ENCODE results near the gene HES3.
"Not testable (repeated sequence)": the region's sequence is repeated elsewhere in the genome, so short reads cannot be mapped to it uniquely, and the experiment has no call there.

Gene HES3

GRCh38 chr1:6218375-6219164 is 25.4 kb upstream of the HES3 start:
- DNase-seq, result no peak

- DNase-seq, result not testable (repeated sequence)
These were observed 24.3 kb upstream of the HES3 start for GRCh38 chr1:6219641-6220040.

DNA sequence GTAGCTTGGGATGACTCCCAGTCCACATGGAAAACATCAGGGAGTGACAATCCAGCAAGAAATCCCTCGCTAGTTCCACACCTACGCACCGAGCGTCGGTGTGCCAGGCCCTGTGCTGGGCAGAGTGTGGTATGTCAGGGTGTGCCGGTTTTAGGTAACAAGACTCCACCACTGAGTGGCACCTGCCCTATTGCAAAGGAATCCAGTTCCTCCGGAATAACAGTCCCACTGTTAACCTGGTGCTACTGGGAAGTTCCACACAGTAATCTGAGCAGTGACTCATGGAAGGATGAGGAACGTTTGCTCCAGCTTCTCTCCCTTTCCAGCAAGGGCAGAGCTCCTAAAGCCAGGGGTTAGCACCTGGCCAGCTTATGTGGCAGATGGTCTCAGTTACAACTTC is 23.7 kb upstream of the HES3 start:
- no peak for DNase-seq

DNA sequence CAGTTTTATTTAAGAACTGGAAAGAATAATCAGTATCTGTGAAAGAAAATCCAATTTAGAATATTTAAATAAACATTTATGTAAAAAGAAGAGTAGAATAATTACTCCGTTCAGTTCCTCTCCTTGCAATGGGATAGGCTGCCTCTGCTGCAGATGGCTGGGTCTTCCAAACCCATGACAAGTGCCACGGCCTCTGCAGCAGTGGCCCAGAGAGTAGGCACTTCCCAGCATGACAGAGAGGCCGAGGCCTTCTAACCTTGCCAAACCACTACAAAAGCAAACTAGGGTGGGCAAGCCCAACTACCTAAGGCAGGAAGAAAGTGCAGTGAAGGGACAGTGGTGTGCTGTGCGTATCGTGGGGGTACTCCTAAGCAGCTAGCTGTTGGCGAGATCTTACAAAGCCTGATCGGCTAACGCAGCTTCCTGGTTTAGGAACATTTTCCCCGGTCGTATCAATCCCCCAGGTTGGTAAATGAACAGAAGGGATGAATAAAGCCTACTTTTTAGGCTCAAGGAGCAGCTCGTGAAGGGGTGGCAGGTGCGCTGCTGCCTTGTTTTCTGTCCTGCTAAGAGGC is 22.7 kb upstream of the HES3 start:
- no peak for DNase-seq

DNA sequence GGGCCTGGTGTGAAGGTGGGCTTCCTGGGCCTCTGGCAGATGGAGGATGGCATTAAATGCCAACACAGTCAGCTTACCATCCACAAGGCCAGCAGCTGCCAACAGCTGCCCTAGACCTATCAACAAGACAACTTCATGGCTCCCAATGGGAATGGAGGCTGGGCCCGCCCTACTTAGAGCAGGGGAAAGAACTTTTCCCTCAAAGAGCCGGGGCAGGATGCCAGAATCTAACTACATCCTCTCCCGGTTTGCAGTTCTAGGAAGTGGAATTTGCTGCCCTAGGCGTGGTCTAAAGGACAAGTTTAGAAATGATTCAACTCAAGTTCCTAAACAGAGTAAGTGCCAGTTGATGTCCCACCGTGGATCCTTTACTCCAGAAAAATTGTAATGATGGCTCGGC is 21.3 kb upstream of the HES3 start:
- no peak for DNase-seq

GRCh38 chr1:6223617-6224016 is 20.4 kb upstream of the HES3 start:
- DNase-seq, result no peak

DNA sequence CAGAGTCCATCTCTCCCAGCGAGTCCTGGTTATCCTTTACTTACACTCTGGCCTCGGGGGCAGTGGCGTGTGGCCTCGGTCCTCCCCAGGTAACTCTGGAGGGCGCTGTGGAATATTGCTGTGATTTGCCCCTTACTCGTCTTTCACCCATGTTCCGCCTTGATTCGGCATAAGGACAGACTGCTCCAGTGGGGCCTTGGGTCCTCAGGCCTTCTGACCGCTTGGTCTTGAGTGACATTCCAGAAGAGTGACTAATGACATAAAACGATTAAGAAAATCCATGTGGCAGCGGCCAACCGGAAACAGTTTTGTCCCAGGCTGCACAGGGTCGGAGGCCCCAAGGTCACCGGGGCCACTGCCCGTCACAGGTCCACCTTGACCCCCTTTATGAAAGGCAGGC is 19.3 kb upstream of the HES3 start:
- no peak for DNase-seq

- DNase-seq, result peak in 1 of 56 donors; percentile 28
These were observed 18.3 kb upstream of the HES3 start for GRCh38 chr1:6225651-6226050.

GRCh38 chr1:6233376-6233775 is 10.6 kb upstream of the HES3 start:
- no peak for DNase-seq

GRCh38 chr1:6234502-6235295 is 9.3 kb upstream of the HES3 start:
- peak in 20 of 56 donors; percentile 3 to 61 (median 24) for DNase-seq

- DNase-seq, result peak in 27 of 56 donors; percentile 4 to 70 (median 45)
These were observed 8.7 kb upstream of the HES3 start for GRCh38 chr1:6235296-6235677.

- no peak for DNase-seq
These were observed 6.9 kb upstream of the HES3 start for GRCh38 chr1:6237093-6237492.

DNA sequence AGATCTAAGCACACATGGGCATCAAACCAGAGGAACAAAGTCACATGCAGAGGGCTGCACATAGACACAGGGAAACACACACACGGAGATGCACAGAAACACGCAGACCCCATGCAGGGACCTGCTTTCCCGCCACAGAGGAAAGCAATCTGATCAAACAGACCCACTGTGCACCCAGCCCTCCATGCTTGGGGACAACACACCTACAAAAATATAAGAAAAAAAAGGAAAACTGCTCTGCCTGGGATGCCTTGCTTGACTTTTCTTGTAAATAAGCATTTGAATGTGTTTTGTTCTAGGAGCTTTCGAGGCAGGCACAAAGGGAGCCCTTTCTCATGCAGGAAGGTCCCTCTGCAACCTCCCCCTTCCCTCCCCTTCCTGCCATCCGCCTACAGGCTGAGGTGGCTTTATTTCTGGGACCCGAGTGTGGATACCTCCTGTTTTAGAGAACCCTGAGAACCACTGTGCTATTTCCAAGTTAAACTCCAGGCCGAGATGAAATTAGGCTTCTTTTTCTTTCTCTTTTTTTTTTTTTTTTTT is 4.7 kb upstream of the HES3 start:
- no peak for DNase-seq

GRCh38 chr1:6239950-6240768 is 3.8 kb upstream of the HES3 start:
- no peak for DNase-seq

GRCh38 chr1:6241107-6241886 is 2.7 kb upstream of the HES3 start:
- no peak for DNase-seq

DNA sequence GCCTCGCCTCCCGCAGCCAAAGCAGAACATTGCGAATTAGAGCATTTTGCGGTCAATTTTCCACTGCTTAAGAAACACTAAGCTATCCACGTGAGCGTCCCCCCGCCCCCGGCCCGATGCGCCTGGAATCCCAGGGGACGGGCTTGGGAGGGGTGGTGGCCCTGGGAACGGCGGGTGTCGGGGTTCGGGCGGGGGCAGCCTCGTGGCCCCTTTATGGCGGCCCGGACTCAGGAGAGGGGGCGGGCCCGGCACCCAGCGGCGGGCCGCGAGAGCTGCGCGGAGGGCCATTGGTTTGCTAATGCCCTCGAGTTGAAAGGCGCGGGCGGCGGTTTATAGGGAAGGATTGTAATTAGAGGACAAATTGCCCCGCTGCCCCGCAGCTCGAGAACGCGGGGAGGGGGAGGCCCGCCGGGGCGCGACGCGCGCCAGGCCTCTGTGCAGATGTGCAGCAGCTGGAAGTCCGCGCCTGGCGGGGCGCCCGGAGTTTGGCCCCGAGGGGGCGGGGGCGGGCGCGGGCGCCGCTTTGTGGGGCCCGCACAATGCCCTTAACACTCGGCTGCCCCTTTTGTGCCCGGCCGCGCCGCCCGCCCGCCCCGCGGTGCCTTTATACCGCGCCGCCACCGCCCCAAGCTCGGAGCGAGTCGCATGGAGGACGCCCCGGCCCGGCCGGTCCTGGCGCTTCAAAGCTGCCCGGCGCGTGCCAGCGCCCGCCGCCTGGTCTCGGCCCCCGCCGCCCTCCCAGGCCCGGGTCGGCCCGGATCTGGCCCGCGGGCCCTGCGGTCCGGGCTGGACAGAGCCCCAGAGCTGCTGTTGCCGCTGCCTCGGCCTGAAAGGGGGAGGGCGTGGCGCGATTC is 1.9 kb upstream of the HES3 start:
- peak in 12 of 56 donors; percentile 4 to 49 (median 18) for DNase-seq

DNA sequence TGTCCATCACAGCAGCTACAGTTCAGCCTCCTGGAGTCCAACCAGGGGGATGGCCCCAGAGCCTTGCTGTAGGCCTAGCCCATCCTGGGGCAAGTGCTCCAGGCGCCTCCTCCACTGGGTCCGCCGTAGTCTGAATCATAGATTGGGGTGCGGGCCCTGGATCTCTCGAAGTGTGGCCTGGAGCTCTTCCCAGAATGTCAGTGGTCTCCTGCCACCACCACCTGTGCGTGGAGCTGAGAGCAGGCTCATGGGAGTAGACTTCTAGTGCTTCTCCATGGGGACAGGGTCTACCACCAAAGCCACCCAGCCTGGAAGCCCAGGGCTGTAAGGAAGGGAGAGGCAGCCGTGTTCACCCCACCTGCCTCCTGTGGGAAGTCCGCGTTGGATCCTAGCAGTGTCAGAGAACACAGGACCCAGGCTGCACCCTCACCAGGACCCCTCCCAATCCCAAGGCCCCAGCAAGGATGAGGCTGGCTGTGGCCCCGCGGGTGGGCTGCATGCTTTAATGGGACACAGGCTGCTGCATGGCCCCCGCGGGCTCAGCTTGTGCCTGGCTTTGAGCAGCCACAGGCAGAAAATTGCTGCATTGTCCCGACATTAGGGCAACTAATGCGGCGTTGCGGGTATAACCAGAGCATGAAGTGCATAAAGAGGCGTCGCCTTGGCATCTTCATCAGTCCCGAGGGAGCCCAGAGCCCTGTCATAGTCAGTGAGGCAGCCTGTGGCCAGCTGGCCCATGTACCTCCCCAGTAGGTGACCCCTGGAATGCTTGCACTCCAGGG is 735 bp upstream of the HES3 start:
- DNase-seq, result no peak

DNA sequence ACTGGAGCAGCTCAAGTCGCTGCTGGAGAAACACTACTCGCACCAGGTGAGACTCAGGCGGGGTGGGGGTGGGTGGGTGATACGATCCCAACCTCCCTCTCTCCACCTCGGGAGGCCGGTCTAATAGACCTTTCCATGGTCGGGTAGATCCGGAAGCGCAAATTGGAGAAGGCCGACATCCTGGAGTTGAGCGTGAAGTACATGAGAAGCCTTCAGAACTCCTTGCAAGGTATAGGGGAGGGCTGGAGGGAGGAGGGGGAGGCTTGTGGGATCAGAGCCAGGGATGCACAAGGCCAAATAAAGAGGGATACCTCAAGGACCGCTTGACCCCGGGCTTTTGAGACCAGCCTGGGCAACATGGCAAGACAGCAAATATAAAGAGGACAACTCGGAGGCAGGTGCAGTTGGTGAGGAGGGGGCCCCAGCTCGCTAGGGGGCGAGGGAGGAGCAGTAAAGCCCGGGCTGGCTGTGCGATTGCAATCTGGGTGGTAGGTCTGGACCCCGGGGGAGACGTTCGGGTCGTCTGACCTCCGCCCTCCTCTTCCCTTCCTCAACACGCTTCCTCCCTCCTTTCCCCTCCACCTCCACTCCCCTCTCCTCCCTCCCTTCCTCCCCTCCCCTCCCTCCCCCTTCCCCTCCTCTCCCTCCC is 546 bp downstream of the HES3 start:
- DNase-seq, result no peak
